GM18907 (cell line): Measurements from ENCODE around the gene PGK2.
"Not testable (repeated sequence)": the region's sequence is repeated elsewhere in the genome, so short reads cannot be mapped to it uniquely, and the experiment has no call there.

Experiments used
- ATAC-seq: cut with Tn5 transposase; IDR thresholded peaks from one replicate; pipeline ENCODE4 v1.9.1; 2021; ENCODE audit warnings: mild to moderate bottlenecking, moderate library complexity; ENCODE audit not compliant: unreplicated experiment

Gene PGK2

DNA sequence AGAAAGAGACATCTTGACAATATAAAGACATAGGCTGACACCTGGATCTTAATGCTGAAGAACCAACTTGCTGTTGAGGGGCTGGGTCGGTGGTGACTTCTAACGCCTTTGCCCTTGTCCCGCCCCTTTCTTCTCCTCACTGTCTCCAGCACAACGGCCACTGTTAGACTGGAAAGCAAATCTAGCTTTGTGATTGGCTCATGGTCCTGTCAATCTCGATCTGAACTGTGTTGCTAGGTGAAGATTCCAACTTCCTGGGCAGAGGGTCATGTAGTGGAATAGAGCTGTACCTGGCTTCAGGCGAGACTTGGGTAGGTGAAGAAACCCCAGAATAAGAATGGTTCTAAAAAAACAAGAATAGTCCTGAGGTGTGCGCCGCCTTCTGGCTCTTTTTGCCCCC lies at the start of gene PGK2:
Gene PGK2, minus strand, starts transcription at position 110 of the 400 bp plus-strand sequence. Its CDS starts 98 bp downstream, at position 12.
- ATAC-seq: no peak

DNA sequence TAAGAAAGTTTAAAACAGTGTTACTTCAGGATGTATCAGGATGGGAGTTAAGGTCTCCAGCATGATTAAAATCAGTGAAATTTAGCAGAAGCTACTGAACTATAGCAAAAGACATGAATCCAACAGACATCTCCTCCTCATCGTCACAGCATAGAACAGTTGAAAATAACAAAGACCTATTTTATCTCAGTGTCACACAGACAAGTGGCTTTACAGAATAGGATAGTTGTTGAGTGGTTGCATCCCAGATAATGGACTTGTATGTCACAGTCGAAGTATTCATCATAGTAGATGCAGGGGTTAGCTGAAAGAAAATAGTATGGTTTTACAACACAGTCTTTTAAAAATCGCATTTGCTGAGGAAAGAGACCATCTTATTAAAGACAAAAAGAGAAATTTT lies 48.1 kb upstream of the PGK2 start:
- ATAC-seq: no peak

DNA sequence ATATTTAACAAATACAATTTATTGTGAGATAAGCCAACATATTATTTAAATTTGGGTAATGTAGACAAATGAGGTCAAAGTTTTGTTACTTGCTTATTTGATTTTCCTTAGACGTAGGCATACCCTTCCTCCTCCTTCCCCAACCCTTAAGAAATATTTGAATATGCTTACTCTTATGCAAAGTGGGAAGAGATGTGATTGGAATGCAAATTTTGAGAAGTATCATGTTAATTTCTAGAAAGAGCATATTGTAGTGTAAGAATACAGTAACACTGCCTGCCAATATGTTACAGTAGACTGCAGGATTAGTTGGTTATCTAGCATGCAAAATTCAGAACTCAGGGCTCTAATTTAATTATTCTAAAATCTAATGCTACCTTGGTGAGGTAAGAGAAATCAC lies 46.3 kb upstream of the PGK2 start:
- no peak for ATAC-seq

DNA sequence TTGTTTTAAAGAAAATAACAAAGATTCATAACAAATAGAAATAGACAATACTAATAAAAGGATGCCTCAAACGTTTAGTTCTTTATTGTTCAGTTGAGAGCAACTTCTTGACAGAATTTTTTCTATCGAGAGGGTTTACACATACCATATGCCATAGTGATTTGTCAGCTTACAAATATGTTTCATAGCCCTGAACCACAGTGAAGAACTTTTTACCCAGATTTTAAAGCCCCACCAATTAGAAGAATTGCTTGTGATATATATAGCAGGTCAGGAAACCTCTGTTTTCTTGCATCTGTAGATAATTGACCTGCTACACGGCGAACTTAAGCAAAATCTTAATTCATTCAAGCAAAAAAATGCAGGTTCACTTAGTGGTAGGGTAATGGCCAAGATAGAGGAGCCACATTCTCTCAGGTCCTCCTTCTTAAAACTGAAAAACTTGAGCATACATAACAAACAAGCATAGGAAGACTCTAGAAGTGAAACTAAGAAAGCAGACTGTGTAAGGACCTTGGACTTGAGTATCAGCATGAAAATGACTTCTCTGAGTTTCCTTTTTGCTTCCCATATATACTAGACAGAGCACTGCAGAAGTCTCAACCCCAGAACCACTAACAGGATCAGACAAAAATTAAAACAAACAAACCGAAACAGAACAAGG lies 39.8 kb upstream of the PGK2 start:
- ATAC-seq: peak; percentile 100

DNA sequence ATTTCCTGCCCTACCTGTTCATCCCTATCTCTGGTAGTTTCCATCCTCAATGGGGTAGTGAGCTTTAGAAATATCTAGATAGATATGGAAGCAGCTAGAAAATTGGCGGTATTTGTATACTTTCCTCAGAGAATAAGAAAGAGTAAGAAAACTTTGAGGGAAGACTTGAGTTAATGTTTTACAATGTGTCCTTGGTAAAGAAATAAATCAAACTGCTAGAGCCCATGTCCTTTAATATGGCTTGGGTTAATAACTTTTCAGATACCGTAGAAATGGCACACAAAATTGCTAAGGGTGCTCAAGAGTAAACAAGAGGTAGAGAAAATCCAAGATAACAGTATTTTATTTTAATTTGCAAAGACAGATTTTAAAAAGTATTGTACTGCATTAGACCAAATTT lies 28.1 kb upstream of the PGK2 start:
- ATAC-seq: no peak

DNA sequence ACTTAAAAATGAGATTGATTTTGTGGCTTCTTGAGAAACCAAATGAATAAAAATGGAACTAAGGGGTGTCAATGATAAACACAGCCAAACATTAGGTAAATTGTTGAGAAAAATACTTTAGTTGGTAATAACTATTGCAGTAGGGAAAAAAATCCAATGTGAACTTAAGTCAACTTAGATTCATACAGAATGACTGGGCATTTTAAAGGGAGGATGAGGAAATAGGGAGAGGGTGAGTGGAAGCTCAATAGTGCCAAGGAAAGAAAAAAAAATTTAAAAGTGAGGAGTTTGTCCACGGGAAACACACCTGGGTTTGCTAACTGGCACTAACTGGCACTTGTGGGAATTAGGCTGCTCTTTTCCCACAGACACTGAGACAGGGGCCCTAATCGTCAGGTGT lies 26.2 kb upstream of the PGK2 start:
- ATAC-seq: no peak

DNA sequence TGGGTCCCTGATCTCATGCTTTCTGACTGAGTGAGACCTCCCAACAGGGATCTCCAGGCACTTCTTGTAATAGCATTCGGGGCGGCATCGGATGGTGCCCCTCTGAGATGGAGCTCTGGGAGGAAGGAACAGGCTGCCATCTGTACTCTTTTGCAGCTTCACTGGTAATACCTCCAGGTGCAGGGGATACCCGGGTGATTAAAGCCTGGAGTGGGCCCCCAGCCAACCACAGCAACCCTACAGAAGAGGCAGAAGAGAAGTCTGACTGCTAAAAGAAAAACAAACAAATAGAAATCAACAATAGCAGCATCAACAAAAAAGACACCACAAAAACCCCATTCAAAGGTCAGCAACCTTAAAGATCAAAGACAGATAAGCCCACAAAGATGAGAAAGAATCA lies 19.1 kb upstream of the PGK2 start:
- peak; percentile 59 for ATAC-seq

DNA sequence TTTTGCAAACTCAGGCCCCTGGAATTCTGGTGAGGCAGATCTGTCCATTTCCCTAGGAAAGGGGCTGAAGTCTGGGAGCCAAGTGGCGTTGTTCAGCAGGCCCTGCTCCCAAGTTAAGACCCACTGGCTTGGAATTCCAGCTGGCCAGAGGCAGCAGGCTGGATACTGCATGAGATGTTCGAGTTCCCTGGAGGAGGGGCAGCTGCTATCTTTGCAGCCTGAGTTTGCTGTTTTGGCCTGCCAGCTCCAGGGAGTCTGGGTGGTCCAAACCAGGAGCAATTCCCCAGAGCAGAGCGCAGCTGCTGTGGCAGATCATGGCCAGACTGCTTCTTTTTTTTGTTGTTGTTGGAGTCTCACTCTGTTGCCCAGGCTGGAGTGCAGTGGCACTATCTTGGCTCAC lies 18.2 kb upstream of the PGK2 start:
- no peak for ATAC-seq

DNA sequence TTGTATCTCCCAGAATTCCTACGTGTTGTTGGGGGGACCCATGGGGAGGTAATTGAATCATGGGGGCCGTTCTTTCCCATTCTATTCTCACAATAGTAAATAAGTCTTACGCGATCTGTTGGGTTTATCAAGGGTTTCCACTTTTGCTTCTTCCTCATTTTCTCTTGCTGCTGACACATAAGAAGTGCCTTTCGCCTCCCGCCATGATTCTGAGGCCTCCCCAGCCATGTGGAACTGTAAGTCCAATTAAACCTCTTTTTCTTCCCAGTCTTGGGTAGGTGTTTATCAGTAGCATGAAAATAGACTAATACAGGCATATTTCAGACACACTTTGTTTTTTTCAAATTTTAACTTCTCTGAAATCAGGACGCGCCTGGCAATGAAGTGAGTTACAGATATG lies 14.4 kb upstream of the PGK2 start:
- ATAC-seq: no peak

DNA sequence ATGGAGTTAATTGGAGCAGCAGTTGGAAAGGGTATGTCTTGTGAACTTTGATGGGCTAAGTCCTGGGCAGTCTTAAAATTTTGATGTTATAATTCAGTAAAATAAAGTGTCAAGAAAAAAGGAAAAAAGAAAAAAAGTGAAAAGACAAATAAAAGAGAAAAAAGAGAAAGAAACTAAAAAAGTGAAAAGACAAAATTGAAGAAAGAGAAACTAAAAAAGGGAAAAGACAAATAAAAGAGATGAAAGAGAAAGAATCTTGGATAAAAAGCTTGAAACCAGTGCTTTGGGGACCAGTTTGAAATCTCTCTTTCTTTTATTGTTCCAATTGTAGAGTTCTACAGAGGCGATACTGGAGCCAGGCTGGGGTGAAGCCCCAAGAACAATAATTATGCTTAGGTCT lies 12.0 kb upstream of the PGK2 start:
- no peak for ATAC-seq

DNA sequence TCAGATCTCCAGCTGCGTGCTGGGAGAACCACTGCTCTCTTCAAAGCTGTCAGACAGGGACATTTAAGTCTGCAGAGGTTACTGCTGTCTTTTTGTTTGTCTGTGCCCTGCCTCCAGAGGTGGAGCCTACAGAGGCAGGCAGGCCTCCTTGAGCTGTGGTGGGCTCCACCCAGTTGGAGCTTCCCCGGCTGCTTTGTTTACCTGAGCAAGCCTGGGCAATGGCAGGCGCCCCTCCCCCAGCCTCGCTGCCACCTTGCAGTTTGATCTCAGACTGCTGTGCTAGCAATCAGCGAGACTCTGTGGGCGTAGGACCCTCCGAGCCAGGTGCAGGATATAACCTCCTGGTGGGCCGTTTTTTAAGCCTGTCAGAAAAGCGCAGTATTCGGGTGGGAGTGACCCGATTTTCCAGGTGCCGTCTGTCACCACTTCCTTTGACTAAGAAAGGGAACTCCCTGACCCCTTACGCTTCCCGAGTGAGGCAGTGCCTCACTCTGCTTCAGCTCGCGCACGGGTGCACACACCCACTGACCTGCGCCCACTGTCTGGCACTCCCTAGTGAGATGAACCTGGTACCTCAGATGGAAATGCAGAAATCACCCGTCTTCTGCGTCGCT lies 9.9 kb upstream of the PGK2 start:
- not testable (repeated sequence) for ATAC-seq

DNA sequence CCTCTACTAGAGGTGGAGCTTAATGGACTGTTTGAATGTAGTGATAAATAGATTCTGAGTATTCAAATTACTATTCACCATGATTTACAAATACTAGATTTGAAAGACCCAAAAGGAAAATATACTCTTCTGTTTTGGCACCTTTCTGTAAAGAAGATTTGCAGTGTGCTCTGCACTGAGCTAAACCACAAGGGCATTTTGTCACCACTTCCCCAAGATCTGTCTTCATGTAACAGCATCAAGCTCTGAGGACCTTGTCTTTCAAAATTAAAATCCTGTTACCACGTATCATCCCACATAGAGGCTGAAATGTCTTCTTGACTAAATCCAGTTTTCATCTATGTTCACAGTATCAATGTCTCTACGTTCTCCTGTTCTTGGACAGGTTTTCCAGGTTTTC lies 3.3 kb upstream of the PGK2 start:
- peak; percentile 61 for ATAC-seq

DNA sequence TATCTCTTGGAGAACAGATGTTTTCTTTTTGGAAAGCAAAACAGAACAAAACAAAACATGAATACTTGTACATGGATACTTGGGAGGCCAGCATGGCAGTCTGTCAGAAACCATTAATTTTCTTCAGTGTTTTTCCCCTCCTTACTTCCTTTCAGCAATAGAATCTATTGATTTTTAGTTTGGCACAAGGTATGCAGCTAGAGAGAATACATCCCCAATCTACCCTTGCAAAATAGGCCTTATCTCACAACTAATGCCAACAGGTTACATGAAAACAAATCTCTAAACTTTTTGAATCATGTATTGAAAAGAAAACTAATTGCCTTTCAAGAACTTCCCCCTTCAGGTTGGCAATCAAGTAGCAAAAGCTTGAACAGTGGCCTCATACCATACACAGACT lies 2.8 kb downstream of the PGK2 start:
- ATAC-seq: no peak

DNA sequence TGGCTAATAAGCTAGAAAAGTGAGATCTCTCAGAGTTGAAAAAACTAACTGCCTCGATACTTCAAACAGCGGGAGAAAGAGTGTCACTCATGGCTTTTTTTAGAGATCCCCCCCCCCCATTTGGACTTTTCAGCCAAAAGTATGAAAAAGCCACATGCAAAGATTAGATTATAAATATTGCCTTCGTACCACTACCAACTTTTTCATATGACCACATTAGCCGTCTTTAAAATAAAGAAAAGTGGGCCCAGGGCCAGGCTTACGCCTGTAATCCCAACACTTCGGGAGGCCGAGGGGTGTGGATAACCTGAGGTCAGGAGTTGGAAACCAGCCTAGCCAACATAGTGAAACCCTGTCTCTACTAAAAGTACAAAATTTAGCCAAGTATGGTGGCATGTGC lies 4.4 kb downstream of the PGK2 start:
- no peak for ATAC-seq

DNA sequence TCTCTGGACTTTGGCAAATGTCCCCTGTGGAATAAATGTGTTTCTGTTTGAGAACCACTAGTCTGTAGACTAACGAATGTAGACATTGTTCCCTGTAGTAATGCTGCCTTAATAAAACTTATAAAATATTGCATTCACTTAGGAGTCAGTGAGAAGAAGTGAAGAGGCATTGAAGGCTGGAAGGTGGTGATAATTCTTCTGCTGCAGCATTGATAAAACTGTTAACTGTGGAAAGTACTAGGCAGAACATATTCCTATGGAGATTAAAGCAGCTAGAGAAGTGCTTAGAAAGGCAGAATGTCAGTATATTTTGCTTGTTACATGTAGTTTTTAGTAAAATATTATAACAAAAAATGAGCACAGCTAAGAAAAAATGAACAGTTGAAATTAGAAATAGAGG lies 4.8 kb downstream of the PGK2 start:
- no peak for ATAC-seq

DNA sequence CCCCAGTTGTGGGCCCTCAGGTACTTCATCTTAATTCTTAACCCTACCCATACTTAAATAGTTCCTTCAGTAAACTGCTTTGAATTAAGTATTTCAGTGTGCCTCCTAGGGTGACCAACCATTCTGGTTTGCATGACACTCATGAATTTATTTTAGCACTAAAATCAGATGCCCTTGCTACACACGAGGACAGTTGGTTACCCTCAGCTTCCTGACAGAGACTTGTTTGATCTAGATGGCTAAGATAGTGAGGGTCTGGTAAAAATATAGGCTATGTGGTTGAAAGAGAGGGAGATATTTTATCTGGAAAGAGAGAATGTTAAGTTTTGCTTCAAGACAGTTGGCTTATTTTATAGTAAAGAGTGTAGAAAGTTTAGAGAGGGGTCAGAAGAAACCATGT lies 10.6 kb downstream of the PGK2 start:
- no peak for ATAC-seq

DNA sequence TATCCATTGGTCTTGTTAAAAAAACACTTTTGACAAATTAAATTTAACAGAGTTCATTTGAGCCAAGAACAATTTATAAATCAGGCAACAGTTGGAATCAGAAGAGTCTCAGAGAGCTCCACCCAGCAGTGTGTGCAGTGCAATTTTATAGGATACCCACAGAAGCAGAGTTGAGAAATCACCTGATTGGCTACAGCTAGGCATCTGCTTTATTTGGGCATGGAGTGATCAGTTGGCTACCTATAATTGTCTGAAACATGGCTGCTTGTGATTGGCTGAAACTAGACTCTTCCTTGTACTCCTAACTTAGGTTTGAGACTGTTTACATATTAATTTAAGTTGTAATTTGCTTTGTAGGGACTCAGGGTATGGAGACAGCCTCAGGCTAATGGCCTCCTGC lies 12.0 kb downstream of the PGK2 start:
- no peak for ATAC-seq

DNA sequence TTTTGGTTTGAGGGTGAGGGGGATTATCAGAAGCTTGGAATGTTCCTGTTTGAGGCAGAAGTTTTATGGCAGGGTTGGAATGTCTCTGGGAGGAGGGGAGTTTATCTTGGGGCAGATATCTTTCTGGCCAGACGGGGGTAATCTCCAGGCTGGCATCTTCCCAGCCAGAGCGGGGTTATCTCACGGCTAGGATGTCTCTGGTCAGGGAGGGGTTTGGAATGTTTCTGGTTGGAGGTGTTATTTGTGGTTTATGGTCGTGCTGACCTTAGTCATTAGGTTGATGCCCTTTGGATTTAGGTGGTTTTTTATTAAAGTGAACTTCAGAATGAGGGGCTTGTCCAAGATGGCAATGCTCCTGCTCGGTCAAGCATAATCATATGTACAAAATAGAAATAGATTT lies 14.8 kb downstream of the PGK2 start:
- ATAC-seq: no peak

DNA sequence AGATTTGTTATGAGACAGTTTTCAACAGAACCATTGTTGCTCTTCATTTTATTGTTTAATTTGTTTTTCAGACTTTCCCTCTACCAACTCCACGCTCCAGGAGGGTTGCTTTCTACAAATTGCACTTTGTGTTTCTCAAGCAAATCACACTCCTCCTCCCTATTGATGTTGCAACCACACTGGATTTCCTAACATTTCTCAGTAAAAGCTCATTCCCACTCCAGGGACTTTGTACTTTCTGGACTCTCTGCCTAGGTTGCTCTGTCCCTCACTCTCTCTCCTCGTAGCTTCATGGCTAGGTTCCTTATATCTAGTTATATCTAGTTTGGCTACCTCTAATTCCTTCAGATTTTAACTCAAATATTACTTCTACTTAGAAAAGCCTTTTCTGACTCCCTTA lies 20.3 kb downstream of the PGK2 start:
- no peak for ATAC-seq

DNA sequence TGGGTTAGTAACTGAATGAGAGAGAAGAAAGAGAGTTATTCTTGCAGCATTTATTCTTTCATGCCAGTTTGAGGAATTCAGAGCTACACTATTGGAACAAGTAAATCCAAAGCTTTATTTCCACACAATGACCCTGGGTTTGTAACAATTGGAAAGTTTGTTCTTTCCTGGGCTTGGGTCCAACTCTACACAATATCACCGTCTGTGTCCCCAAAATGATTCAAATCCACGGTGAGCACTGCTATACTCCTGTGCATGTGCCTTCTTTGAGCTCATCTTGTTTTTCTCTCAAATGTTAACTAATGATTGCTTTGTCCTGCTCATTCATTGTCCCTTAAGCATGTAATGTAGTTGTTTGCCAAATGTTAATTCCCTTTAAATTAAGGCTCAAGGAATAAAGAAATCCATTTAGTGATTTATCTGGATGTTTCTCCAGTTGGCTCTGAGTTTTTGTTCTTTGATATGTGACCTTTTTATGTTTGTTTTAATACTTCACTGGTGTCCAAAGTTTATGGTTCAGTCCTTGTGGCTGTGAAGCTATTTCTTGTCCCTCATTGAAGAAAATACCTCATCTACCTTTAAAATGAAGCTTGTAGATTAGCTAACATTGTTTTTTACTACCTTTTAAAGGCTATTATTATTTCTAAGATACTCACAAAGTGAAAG lies 22.4 kb downstream of the PGK2 start:
- no peak for ATAC-seq

DNA sequence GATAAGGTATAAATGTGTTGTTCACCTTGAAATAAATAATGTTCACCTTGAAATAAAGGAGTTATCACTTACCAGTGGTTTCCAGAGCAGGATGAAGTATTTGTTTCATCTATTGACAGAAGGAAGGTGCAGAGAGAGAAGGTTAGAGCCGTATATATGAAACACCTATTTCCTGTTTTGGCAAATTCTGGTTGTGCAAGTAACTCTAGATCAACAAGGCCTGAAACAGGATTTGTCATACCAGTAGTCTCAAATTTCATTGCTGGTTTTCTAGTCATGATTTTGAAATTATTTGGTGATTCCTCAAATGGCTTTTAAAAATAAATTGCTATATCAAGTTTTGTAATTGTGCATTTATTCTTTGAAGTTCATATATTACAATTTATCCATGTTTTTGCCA lies 42.8 kb downstream of the PGK2 start, which contains the start of gene CRISP3:
Gene CRISP3, minus strand, starts transcription at position 130 of the 400 bp plus-strand sequence. Its CDS starts 21 bp downstream, at position 109.
- ATAC-seq: peak; percentile 61

DNA sequence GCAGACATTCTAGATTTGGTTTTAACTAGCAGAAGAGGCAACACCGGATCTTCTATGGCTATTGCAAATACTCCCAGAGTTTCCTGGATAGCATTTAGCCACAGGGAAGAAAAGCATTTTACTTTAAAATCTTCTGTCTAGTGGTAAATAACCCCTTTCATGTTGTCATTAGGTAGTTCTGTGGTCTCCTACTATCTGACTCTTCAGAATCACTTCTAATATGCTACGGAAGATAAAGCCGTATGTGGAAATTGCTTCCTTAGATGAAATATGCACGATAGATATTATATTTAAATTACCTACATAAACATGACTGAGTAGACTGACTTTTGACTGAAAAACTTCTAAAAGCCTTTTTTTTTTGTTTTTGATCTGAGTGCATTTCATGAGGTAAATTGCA lies 43.7 kb downstream of the PGK2 start:
- no peak for ATAC-seq
